HepG2 (cell line): ENCODE data around the gene CLMP. TPM values are rescaled to one million over a fixed set of nuclear protein-coding genes. Genes with fewer than 3 reads are reported as not detected.

Experiments
- ATAC-seq: fragments of 200-7000 bp; cut with Tn5 transposase; 3 replicates; pipeline ENCODE4 v1.9.1; 2020; ENCODE audit warnings: mild to moderate bottlenecking, moderate library complexity
- BruUV-seq: library from RNA; stranded (reverse); fragments of 400-500 nt; replicated peaks from 2 replicates; lab custom pipeline; 2021; lab: Mats Ljungman, UMichigan
- CTCF ChIA-PET: fragments of 300-600 bp; formaldehyde crosslinking; extraction: SDS; loops from one replicate; lab custom pipeline; 2021; ENCODE audit warnings: low total read pairs, inconsistent platforms, low intra/inter-chr PET ratio; lab: Yijun Ruan, JAX
- POLR2A ChIA-PET: fragments of 350-600 bp; sonication (Branson Sonifier 250); formaldehyde crosslinking; loops from one replicate; lab custom pipeline; 2020; ENCODE audit warnings: antibody characterized with exemption, inconsistent platforms; lab: Yijun Ruan, JAX
- DNase-seq: peaks from one replicate; pipeline ENCODE4 v3.0.0-alpha.2; 2015; ENCODE audit warnings: low spot score
- FAIRE-seq: peaks from 3 replicates; lab custom pipeline; 2011; peaks lifted over from hg19 to GRCh38; lab: Jason Lieb, UNC
- H2AFZ ChIP-seq: one replicate; pipeline ENCODE4 v1.6.1; 2011; ENCODE audit warnings: low read length, inconsistent platforms
- H3K27ac ChIP-seq: fragments of 300-600 bp; 3 replicates; pipeline ENCODE4 v1.8.0; 2011; ENCODE audit warnings: mixed run types, mild to moderate bottlenecking, mixed read lengths, low read length, inconsistent platforms; ENCODE audit not compliant: insufficient read depth; ENCODE audit errors: extremely low read length
- H3K27me3 ChIP-seq, 2 experiments: fragments of 200-600 bp in 1 of 2; 2 replicates in 1 of 2; 3 replicates in 1 of 2; pipeline versions ENCODE4 v1.6.0 to v1.8.0; 2011; ENCODE audit warnings: low read length in 2 of 2, mild to moderate bottlenecking in 2 of 2, moderate library complexity in 2 of 2, inconsistent platforms in 1 of 2; ENCODE audit not compliant: insufficient read depth in 2 of 2, control insufficient read depth in 1 of 2
- H3K36me3 ChIP-seq, 2 experiments: fragments of 200-600 bp in 1 of 2; replicated peaks in 1 of 2; 2 replicates in 1 of 2; 3 replicates in 1 of 2; pipeline versions ENCODE4 v1.5.1 to v1.8.0; 2011; ENCODE audit warnings: low read length in 2 of 2, inconsistent platforms in 1 of 2; ENCODE audit not compliant: insufficient read depth in 2 of 2, control insufficient read depth in 1 of 2
- H3K4me1 ChIP-seq: 2 replicates; pipeline ENCODE4 v1.5.1; 2012; ENCODE audit warnings: low read length, inconsistent platforms; ENCODE audit not compliant: insufficient read depth
- H3K4me2 ChIP-seq: 2 replicates; pipeline ENCODE4 v1.6.0; 2011; ENCODE audit warnings: low read depth, low read length, inconsistent platforms
- H3K4me3 ChIP-seq, 3 experiments: fragments of 200-600 bp in 1 of 3; sonication (generic), shearing (Covaris generic) in 1 of 3; replicated peaks in 1 of 3; 2 replicates each; pipeline ENCODE4 v1.5.1; 2011 to 2016; ENCODE audit warnings: low read length in 3 of 3, inconsistent platforms in 2 of 3, low read depth in 2 of 3, mild to moderate bottlenecking in 2 of 3, control low read depth in 1 of 3, mixed read lengths in 1 of 3; ENCODE audit not compliant: insufficient read depth in 1 of 3
- H3K79me2 ChIP-seq: one replicate; pipeline ENCODE4 v1.6.1; 2011; ENCODE audit warnings: low read length, inconsistent platforms; ENCODE audit not compliant: insufficient read depth
- H3K9ac ChIP-seq: 2 replicates; pipeline ENCODE4 v1.6.0; 2011; ENCODE audit warnings: mild to moderate bottlenecking, low read depth, low read length, inconsistent platforms; ENCODE audit not compliant: insufficient read depth
- H3K9me3 ChIP-seq: 2 replicates; pipeline ENCODE4 v1.5.1; 2012; ENCODE audit warnings: mild to moderate bottlenecking, low read length
- H4K20me1 ChIP-seq: 2 replicates; pipeline ENCODE4 v1.6.0; 2011; ENCODE audit warnings: inconsistent platforms, mild to moderate bottlenecking, low read length, moderate library complexity; ENCODE audit not compliant: insufficient read depth
- KLF15 ChIP-seq: sonication (generic); formaldehyde crosslinking; IDR thresholded peaks from 2 replicates; pipeline ENCODE4 v1.8.1; 2023; ENCODE audit warnings: borderline replicate concordance, mild to moderate bottlenecking, inconsistent platforms, missing genetic modification reagents, mixed read lengths
- NR2F6 ChIP-seq, 2 experiments: IDR thresholded peaks; 2 replicates each; pipeline ENCODE4 v1.6.1; 2016; ENCODE audit warnings: antibody characterized with exemption in 1 of 2, mild to moderate bottlenecking in 1 of 2
- ZBTB7B ChIP-seq: sonication (generic); formaldehyde crosslinking; IDR thresholded peaks from 2 replicates; pipeline ENCODE4 v1.4.0; 2020; ENCODE audit warnings: missing genetic modification reagents
- ZFX ChIP-seq: sonication (generic); formaldehyde crosslinking; IDR thresholded peaks from 2 replicates; pipeline ENCODE4 v1.4.0; 2020; ENCODE audit warnings: mild to moderate bottlenecking, low read depth, missing genetic modification reagents, moderate library complexity
- ZNF724P ChIP-seq: sonication (generic); formaldehyde crosslinking; IDR thresholded peaks from 2 replicates; pipeline ENCODE4 v1.8.0; 2022; ENCODE audit warnings: missing genetic modification reagents, borderline replicate concordance
- ZSCAN22 ChIP-seq: sonication (generic); formaldehyde crosslinking; IDR thresholded peaks from 2 replicates; pipeline ENCODE4 v1.4.0; 2020; ENCODE audit warnings: mild to moderate bottlenecking, missing genetic modification reagents
- WGBS: methylation state at CpG from one replicate; pipeline ENCODE4 v1.1.6; 2017; ENCODE audit warnings: low lambda C conversion rate; 5-methylcytosine and 5-hydroxymethylcytosine counted together
- in situ Hi-C: cut with HindIII; loops from 2 replicates; pipeline ENCODE4 v1.10.0; 2017; ENCODE audit warnings: low pct_unique_long_range_greater_than_20kb; ENCODE audit not compliant: extremely low pct_ligation_motif_present
- intact Hi-C: fragments of 100-400 bp; cut with micrococcal nuclease; formaldehyde crosslinking; loops from one replicate; pipeline ENCODE4 v1.10.0; 2022; ENCODE audit not compliant: unreplicated experiment
- polyA plus RNA-seq, 8 experiments: library from polyadenylated mRNA; depleted of rRNA in 3 of 8; stranded (reverse) in 7 of 8; unstranded in 1 of 8; fragments of >200 nt; fragmentation: Illumina TruSeq in 4 of 8; extraction: Trizol in 4 of 8; gene quantifications; 2 replicates each; pipeline versions ENCODE4 v1.2.1 to v1.2.3, GENCODE V29; 2011 to 2016; ENCODE audit warnings: low read depth in 4 of 8, missing spikeins in 1 of 8, mixed read lengths in 1 of 8; ENCODE audit not compliant: insufficient read depth in 1 of 8
- total RNA-seq, 5 experiments: library from RNA; depleted of rRNA; stranded (reverse); fragments of >200 nt; fragmentation: Illumina TruSeq; extraction: Trizol; gene quantifications; 2 replicates each; pipeline ENCODE4 v1.2.3, GENCODE V29; 2016; ENCODE audit warnings: low read depth in 1 of 5
- TF ChIP-seq, protein P1 (sequence below), 2 experiments: IDR thresholded peaks; 2 replicates each; pipeline ENCODE4 v1.6.1; 2011 to 2012; ENCODE audit warnings: low read length in 2 of 2, borderline replicate concordance in 1 of 2, low read depth in 1 of 2, mild to moderate bottlenecking in 1 of 2, moderate library complexity in 1 of 2
- TF ChIP-seq, protein P2 (sequence below), 2 experiments: sonication (generic) in 1 of 2; formaldehyde crosslinking in 1 of 2; IDR thresholded peaks; 2 replicates each; pipeline versions ENCODE4 v1.4.0 to v1.6.1; 2016 to 2020; ENCODE audit warnings: borderline replicate concordance in 1 of 2, low read depth in 1 of 2, mild to moderate bottlenecking in 1 of 2, missing genetic modification reagents in 1 of 2
- TF ChIP-seq, protein P3 (sequence below): sonication (generic); formaldehyde crosslinking; IDR thresholded peaks from 2 replicates; pipeline ENCODE4 v1.5.0; 2020; ENCODE audit warnings: mild to moderate bottlenecking, missing genetic modification reagents

Gene CLMP
- total and polyA plus RNA-seq, 2 of the 13 experiments (the other 11 are each of a cell fraction or from before 2014, with no cell fraction given): not detected

DNA sequence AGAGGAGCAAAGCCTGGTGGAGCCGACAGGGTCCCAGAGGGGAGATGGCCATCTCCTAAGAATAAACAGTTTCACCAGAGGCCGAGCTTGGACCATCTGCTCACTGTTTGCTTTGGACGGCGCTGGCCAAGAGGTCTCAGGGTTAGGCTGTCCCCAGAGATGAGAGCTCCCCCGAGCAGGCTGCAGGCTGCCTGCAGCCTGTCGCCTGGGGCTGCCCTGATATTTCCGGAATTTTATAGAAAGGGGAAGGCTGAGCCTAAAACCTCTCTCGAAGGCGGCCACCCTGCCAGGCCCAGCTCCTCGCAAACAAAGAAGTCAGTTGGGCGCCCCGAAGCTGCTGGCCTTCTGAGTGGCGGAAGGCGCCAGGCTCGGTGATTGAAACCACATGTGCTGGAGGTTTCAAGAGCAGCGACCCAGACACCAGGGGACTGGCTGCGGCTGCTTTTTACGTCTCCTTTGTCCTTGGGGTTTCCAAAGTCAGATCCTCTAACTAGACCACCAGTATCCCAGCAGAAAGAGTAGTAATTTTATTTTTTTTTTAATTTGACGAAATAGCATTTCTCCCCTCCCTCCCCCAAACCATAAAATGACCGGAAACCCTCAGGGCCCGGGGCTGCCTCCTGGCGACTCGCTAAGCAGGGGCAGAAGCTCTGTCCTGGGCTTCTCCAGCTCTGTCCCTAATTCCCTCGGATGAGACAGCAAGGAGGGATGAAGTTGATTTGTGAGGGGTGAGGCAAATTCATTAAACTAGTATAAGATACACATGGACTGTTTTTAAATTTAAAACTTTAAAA, 57.4 kb downstream of the CLMP start (continued):
- TF ChIP-seq NR2F6 (IDR thresholded peaks at IDR 0.05): no peak
- no peak for TF ChIP-seq NR2F6 (CRISPR knock-in tag; IDR thresholded peaks at IDR 0.05)
- no peak for TF ChIP-seq KLF15
- TF ChIP-seq ZSCAN22 (CRISPR knock-in tag): no peak
- no peak for TF ChIP-seq ZFX (CRISPR knock-in tag)
- TF ChIP-seq, protein P1, sequence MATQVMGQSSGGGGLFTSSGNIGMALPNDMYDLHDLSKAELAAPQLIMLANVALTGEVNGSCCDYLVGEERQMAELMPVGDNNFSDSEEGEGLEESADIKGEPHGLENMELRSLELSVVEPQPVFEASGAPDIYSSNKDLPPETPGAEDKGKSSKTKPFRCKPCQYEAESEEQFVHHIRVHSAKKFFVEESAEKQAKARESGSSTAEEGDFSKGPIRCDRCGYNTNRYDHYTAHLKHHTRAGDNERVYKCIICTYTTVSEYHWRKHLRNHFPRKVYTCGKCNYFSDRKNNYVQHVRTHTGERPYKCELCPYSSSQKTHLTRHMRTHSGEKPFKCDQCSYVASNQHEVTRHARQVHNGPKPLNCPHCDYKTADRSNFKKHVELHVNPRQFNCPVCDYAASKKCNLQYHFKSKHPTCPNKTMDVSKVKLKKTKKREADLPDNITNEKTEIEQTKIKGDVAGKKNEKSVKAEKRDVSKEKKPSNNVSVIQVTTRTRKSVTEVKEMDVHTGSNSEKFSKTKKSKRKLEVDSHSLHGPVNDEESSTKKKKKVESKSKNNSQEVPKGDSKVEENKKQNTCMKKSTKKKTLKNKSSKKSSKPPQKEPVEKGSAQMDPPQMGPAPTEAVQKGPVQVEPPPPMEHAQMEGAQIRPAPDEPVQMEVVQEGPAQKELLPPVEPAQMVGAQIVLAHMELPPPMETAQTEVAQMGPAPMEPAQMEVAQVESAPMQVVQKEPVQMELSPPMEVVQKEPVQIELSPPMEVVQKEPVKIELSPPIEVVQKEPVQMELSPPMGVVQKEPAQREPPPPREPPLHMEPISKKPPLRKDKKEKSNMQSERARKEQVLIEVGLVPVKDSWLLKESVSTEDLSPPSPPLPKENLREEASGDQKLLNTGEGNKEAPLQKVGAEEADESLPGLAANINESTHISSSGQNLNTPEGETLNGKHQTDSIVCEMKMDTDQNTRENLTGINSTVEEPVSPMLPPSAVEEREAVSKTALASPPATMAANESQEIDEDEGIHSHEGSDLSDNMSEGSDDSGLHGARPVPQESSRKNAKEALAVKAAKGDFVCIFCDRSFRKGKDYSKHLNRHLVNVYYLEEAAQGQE (IDR thresholded peaks at IDR 0.05; ENCODE audit: borderline replicate concordance in 1 of 2, low read depth in 1 of 2, low read length in 2 of 2): no peak
- TF ChIP-seq ZBTB7B (CRISPR knock-in tag): no peak

DNA sequence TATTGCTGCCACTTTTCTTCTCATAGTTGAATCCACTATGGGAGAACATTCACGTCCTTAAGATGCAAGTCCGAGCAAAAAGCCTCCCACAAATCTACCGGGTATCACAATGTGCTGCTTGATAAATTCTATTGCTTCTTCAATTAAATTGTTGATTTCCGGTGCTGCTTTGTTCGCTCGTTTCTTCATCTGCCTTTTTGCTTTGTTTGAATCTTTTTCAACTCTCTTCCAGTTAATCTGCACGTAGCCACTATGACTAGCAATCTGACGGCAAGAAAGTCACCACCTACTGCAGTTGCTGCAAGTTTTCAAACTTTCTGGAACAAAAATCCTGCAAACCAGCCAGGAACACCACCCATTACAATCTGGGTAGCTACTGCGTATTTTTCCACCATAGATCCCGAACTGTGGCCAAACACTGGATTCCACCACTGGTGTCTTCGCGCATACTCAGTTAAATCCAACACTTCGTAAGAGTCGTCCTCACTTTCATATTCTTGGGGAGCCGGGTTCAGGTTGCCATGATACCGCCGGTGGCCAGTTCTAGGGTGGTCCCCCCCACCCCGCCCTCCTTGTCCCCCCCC, 59.1 kb downstream of the CLMP start:
- H4K20me1 ChIP-seq: no peaks in the 10 kb centered on the region
- no peaks in the 10 kb centered on the region for H3K9me3 ChIP-seq
- H3K4me2 ChIP-seq: no peak overlapping the region
- no peak overlapping the region for H3K9ac ChIP-seq
- intact Hi-C loops: no loop called here
- H3K4me3 ChIP-seq: no peak overlapping the region
- in situ Hi-C loops: no loop called here
- POLR2A ChIA-PET: no interaction called here
- DNase-seq (no peak), FAIRE-seq (no peak), ATAC-seq (no peak)
- H3K79me2 ChIP-seq: no peaks in the 10 kb centered on the region
- H3K27ac ChIP-seq: no peak overlapping the region
- H3K4me1 ChIP-seq: no peaks in the 10 kb centered on the region
- H2AFZ ChIP-seq: no peak overlapping the region
- H3K36me3 ChIP-seq: no peaks in the 10 kb centered on the region
- BruUV-seq: no TSS peak
- H3K27me3 ChIP-seq: peaks cover 3 to 8% of the 10 kb centered on the region in 2 experiments; a peak in 3 of 5 replicates
- 51% methylated on average over 18 of the region's 18 CpGs for WGBS
- CTCF ChIA-PET: no interaction called here
- TF ChIP-seq, protein P2, sequence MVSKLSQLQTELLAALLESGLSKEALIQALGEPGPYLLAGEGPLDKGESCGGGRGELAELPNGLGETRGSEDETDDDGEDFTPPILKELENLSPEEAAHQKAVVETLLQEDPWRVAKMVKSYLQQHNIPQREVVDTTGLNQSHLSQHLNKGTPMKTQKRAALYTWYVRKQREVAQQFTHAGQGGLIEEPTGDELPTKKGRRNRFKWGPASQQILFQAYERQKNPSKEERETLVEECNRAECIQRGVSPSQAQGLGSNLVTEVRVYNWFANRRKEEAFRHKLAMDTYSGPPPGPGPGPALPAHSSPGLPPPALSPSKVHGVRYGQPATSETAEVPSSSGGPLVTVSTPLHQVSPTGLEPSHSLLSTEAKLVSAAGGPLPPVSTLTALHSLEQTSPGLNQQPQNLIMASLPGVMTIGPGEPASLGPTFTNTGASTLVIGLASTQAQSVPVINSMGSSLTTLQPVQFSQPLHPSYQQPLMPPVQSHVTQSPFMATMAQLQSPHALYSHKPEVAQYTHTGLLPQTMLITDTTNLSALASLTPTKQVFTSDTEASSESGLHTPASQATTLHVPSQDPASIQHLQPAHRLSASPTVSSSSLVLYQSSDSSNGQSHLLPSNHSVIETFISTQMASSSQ (IDR thresholded peaks at IDR 0.05; ENCODE audit: low read depth): no peak
- TF ChIP-seq, protein P2 (CRISPR knock-in tag; IDR thresholded peaks at IDR 0.05; ENCODE audit: borderline replicate concordance): no peak
- TF ChIP-seq, protein P3, sequence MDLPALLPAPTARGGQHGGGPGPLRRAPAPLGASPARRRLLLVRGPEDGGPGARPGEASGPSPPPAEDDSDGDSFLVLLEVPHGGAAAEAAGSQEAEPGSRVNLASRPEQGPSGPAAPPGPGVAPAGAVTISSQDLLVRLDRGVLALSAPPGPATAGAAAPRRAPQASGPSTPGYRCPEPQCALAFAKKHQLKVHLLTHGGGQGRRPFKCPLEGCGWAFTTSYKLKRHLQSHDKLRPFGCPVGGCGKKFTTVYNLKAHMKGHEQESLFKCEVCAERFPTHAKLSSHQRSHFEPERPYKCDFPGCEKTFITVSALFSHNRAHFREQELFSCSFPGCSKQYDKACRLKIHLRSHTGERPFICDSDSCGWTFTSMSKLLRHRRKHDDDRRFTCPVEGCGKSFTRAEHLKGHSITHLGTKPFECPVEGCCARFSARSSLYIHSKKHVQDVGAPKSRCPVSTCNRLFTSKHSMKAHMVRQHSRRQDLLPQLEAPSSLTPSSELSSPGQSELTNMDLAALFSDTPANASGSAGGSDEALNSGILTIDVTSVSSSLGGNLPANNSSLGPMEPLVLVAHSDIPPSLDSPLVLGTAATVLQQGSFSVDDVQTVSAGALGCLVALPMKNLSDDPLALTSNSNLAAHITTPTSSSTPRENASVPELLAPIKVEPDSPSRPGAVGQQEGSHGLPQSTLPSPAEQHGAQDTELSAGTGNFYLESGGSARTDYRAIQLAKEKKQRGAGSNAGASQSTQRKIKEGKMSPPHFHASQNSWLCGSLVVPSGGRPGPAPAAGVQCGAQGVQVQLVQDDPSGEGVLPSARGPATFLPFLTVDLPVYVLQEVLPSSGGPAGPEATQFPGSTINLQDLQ (CRISPR knock-in tag): no peak
- no peak for TF ChIP-seq ZNF724P (CRISPR knock-in tag)
